GM23248 (cell line): ENCODE data around the gene CHST9. TPM values are rescaled to one million over a fixed set of nuclear protein-coding genes. Genes with fewer than 3 reads are reported as not detected.

Source experiments
- DNase-seq: peaks from one replicate; pipeline ENCODE4 v3.0.0-alpha.2; 2015
- H2AFZ ChIP-seq: fragments of 200-600 bp; sonication (generic); 2 replicates; pipeline ENCODE4 v1.6.1; 2016; ENCODE audit warnings: antibody characterized with exemption
- H3F3A ChIP-seq: fragments of 200-600 bp; sonication (generic); 2 replicates; pipeline ENCODE4 v1.6.1; 2016; ENCODE audit warnings: mild to moderate bottlenecking, antibody characterized with exemption, mixed run types; ENCODE audit not compliant: insufficient read depth
- H3K27ac ChIP-seq: fragments of 200-600 bp; sonication (generic); 2 replicates; pipeline ENCODE4 v1.5.1; 2016; ENCODE audit warnings: mild to moderate bottlenecking
- H3K27me3 ChIP-seq: fragments of 200-600 bp; sonication (generic); replicated peaks from 2 replicates; pipeline ENCODE4 v1.6.1; 2016; ENCODE audit warnings: mild to moderate bottlenecking; ENCODE audit not compliant: insufficient read depth
- H3K36me3 ChIP-seq: fragments of 200-600 bp; sonication (generic); 2 replicates; pipeline ENCODE4 v1.6.1; 2016; ENCODE audit warnings: low read depth, mild to moderate bottlenecking
- H3K4me1 ChIP-seq: fragments of 200-600 bp; sonication (generic); 2 replicates; pipeline ENCODE4 v1.6.1; 2016; ENCODE audit warnings: mild to moderate bottlenecking; ENCODE audit not compliant: insufficient read depth
- H3K4me2 ChIP-seq: fragments of 200-600 bp; sonication (generic); one replicate; pipeline ENCODE4 v1.6.1; 2016; ENCODE audit warnings: mild to moderate bottlenecking; ENCODE audit not compliant: unreplicated experiment
- H3K4me3 ChIP-seq: fragments of 200-600 bp; sonication (generic); 2 replicates; pipeline ENCODE4 v1.5.1; 2016; ENCODE audit warnings: mild to moderate bottlenecking
- H3K79me2 ChIP-seq: fragments of 200-600 bp; sonication (generic); 2 replicates; pipeline ENCODE4 v1.6.1; 2016; ENCODE audit warnings: mild to moderate bottlenecking; ENCODE audit not compliant: insufficient read depth
- H3K9ac ChIP-seq: fragments of 200-600 bp; sonication (generic); 2 replicates; pipeline ENCODE4 v1.6.1; 2016; ENCODE audit warnings: mild to moderate bottlenecking
- H3K9me2 ChIP-seq: fragments of 200-600 bp; sonication (generic); 2 replicates; pipeline ENCODE4 v1.6.1; 2016; ENCODE audit warnings: mixed run types, mild to moderate bottlenecking, moderate library complexity; ENCODE audit not compliant: insufficient read depth
- H3K9me3 ChIP-seq: fragments of 200-600 bp; sonication (generic); one replicate; pipeline ENCODE4 v1.6.1; 2017; ENCODE audit warnings: low read depth
- H4K20me1 ChIP-seq: fragments of 200-600 bp; sonication (generic); 2 replicates; pipeline ENCODE4 v1.6.0; 2016; ENCODE audit not compliant: insufficient read depth
- EZH2 ChIP-seq: fragments of 200-600 bp; sonication (generic); IDR thresholded peaks from 2 replicates; pipeline ENCODE4 v1.6.1; 2018; ENCODE audit warnings: antibody characterized with exemption, mild to moderate bottlenecking; ENCODE audit not compliant: insufficient read depth, poor library complexity, severe bottlenecking
- EZH2phosphoT487 ChIP-seq: fragments of 200-600 bp; sonication (generic); IDR thresholded peaks from 2 replicates; pipeline ENCODE4 v1.6.1; 2018; ENCODE audit warnings: antibody characterized with exemption, moderate library complexity, mild to moderate bottlenecking, low read depth; ENCODE audit not compliant: insufficient read depth
- WGBS, 2 experiments: methylation state at CpG; one replicate each; pipeline ENCODE4 v1.1.6; 2015 to 2017; ENCODE audit warnings: low lambda C conversion rate in 2 of 2, low coverage in 1 of 2; ENCODE audit errors: missing lambda C conversion rate in 2 of 2; 5-methylcytosine and 5-hydroxymethylcytosine counted together
- in situ Hi-C: fragments of 300-500 bp; cut with MboI; formaldehyde crosslinking; loops from 2 replicates; pipeline ENCODE4 v1.15.0; 2020
- polyA plus RNA-seq: library from polyadenylated mRNA; unstranded; fragments of >200 nt; fragmentation: Nextera tagmentation; extraction: Ambion mirVana; gene quantifications from 2 replicates; pipeline ENCODE4 v1.2.1, GENCODE V29; 2016
- total RNA-seq: library from RNA; depleted of rRNA; stranded (reverse); fragments of >200 nt; shearing (Covaris generic); gene quantifications from 2 replicates; pipeline ENCODE4 v1.2.3, GENCODE V29; 2014

The CHST9 gene
- total and polyA plus RNA-seq, 2 experiments from 2014 or later: not detected

DNA sequence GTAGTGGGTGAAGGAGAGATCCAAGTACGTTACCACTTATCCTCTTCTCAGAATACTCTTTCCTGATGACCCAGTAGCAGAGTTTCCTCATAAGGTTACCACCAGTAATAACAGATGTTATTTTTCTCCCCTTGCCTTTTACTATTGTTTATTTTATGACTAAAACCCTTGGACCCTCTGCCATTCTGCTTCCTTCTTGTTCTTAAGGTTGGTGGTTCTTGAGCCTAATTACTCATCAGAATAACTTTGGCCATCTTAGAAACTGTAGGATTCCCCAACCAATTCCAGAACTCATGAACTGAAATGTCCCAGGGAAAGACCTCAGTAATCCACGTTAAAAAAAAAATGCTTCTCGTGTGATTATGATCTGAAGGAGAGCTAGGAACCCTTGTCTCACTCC lies 64.9 kb downstream of the CHST9 start:
- Histone ChIP-seq H3K9ac (no peak overlapping the region), H3K27me3 (no peaks in the 10 kb centered on the region), H3K27ac (no peak overlapping the region), H3K4me3 (no peak overlapping the region), H3K4me2 (no peak overlapping the region), H2AFZ (no peak overlapping the region), H3K9me3 (no peaks in the 10 kb centered on the region), H3K4me1 (no peaks in the 10 kb centered on the region), H3K36me3 (no peaks in the 10 kb centered on the region), H3K9me2 (no peaks in the 10 kb centered on the region), H3F3A (no peaks in the 10 kb centered on the region), H3K79me2 (no peaks in the 10 kb centered on the region), H4K20me1 (peaks cover 3% of the 10 kb centered on the region; the same call in 1 of the 2 replicates)
- TF ChIP-seq EZH2phosphoT487: no peak
- TF ChIP-seq EZH2: no peak
- in situ Hi-C loops: no loop called here
- WGBS, 2 experiments: 7 to 17% methylated on average over 3 of the region's 3 CpGs
- no peak for DNase-seq

DNA sequence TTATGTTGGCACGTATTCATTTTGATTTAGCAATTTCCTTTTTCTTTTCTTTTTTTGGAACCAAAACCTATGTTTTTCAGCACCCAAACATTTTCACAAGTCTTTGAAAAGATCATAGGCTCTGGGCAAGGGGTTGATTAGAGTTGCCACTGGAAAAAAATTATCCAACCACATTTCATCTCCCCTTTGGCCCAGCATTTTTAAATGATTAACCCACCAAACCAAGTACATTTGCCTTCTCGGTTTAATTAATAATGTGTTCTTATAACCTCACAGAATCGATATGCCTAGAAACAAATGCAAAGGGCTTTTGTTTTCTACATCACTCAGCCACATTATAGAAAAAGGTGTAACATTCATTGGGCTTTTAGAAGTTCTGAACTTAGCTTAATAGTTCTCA lies 66.1 kb downstream of the CHST9 start:
- H3K9me3 ChIP-seq: no peaks in the 10 kb centered on the region
- in situ Hi-C loops: no loop called here
- TF ChIP-seq EZH2 (no peak), EZH2phosphoT487 (no peak)
- no peaks in the 10 kb centered on the region for H3K4me1 ChIP-seq
- no peaks in the 10 kb centered on the region for H3K79me2 ChIP-seq
- H3F3A ChIP-seq: no peaks in the 10 kb centered on the region
- no peak for DNase-seq
- H3K27me3 ChIP-seq: no peaks in the 10 kb centered on the region
- H3K9me2 ChIP-seq: no peaks in the 10 kb centered on the region
- peaks cover 3% of the 10 kb centered on the region; the same call in 1 of the 2 replicates for H4K20me1 ChIP-seq
- H3K9ac ChIP-seq: no peak overlapping the region
- no peak overlapping the region for H3K27ac ChIP-seq
- no peaks in the 10 kb centered on the region for H3K36me3 ChIP-seq
- no peak overlapping the region for H3K4me3 ChIP-seq
- H3K4me2 ChIP-seq: no peak overlapping the region
- 22 to 27% methylated on average over 3 of the region's 3 CpGs for WGBS, 2 experiments
- no peak overlapping the region for H2AFZ ChIP-seq

DNA sequence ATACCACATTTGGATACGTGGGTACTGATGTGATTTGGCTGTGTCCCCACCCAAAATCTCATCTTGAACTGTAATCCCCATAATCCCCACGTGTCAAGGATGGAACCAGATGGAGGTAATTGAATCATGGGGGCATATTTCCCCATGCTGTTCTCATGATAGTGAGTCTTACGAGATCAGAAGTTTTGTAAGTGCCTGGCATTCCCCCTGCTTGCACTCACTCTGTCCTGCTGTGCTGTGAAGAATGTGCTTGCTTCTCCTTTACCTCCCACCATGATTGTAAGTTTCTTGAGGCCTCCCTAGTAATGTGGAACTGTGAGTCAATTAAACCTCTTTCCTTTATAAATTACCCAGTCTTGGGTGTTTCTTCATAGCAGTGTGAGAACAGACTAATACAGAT lies 70.3 kb downstream of the CHST9 start:
- Histone ChIP-seq H3K9me2 (no peaks in the 10 kb centered on the region), H3K27ac (no peak overlapping the region), H3K79me2 (no peaks in the 10 kb centered on the region), H3K4me2 (no peak overlapping the region), H3K4me1 (no peaks in the 10 kb centered on the region), H2AFZ (no peak overlapping the region), H3K4me3 (no peak overlapping the region), H3K36me3 (no peaks in the 10 kb centered on the region), H3K9me3 (no peaks in the 10 kb centered on the region), H3K9ac (no peak overlapping the region), H3K27me3 (no peaks in the 10 kb centered on the region), H3F3A (no peaks in the 10 kb centered on the region), H4K20me1 (peaks cover 3% of the 10 kb centered on the region; the same call in 1 of the 2 replicates)
- 2 to 5% methylated on average over 3 of the region's 3 CpGs for WGBS, 2 experiments
- TF ChIP-seq EZH2 (no peak), EZH2phosphoT487 (no peak)
- DNase-seq: no peak
- in situ Hi-C loops: no loop called here

DNA sequence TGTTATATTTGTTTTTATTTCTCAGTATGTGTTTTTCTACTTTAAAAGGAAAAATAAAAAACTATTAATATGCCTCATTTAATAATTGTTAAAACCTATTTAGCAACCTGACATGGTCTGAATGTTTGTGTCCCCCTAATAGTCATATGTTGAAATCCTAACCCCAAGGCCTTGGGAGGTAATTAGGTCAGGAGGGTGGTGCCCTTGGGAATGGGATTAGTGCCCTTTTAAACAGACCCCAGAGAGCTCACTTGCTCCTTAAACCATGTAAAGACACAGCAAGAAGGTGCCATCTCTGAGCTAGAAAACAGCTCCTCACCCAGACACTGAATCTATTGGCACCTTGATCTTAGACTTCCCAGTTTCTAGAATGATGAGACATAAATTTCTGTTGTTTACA lies 71.8 kb downstream of the CHST9 start:
- no peak for DNase-seq
- H3K4me1 ChIP-seq: no peaks in the 10 kb centered on the region
- no peaks in the 10 kb centered on the region for H3F3A ChIP-seq
- no peak overlapping the region for H3K4me3 ChIP-seq
- no peak overlapping the region for H3K27ac ChIP-seq
- H3K9me3 ChIP-seq: no peaks in the 10 kb centered on the region
- H4K20me1 ChIP-seq: no peaks in the 10 kb centered on the region
- H2AFZ ChIP-seq: no peak overlapping the region
- in situ Hi-C loops: no loop called here
- no peaks in the 10 kb centered on the region for H3K27me3 ChIP-seq
- H3K36me3 ChIP-seq: no peaks in the 10 kb centered on the region
- no peak overlapping the region for H3K9ac ChIP-seq
- H3K79me2 ChIP-seq: no peaks in the 10 kb centered on the region
- no peak overlapping the region for H3K4me2 ChIP-seq
- H3K9me2 ChIP-seq: no peaks in the 10 kb centered on the region
- TF ChIP-seq EZH2phosphoT487 (no peak), EZH2 (no peak)

DNA sequence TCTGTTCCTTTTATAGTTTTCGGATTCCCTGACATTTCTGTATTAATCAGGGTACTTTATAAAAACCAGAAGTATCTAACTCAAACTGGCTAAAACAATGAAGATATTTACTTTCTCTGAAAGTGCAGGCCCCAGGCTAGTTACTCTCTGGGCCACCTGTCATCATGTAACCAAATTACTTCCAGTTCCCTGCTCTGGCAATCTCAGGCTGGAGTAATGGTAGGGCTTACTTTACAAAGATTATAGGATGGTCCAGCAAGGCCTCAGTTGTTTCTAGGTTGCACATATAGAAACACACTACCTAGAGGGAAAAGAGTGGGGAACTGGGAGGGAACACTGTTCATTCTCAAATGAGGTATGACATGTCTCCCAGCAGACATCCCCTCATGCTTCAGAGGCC lies 74.8 kb downstream of the CHST9 start:
- H3K4me2 ChIP-seq: no peak overlapping the region
- H3K9me2 ChIP-seq: no peaks in the 10 kb centered on the region
- no peaks in the 10 kb centered on the region for H3K9me3 ChIP-seq
- no peak for TF ChIP-seq EZH2phosphoT487
- no peak for TF ChIP-seq EZH2
- no peak overlapping the region for H3K27ac ChIP-seq
- no peaks in the 10 kb centered on the region for H3F3A ChIP-seq
- in situ Hi-C loops: no loop called here
- no peak overlapping the region for H2AFZ ChIP-seq
- no peaks in the 10 kb centered on the region for H3K4me1 ChIP-seq
- no peaks in the 10 kb centered on the region for H3K79me2 ChIP-seq
- no peak overlapping the region for H3K4me3 ChIP-seq
- H3K9ac ChIP-seq: no peak overlapping the region
- no peak for DNase-seq
- no peaks in the 10 kb centered on the region for H3K36me3 ChIP-seq
- no peaks in the 10 kb centered on the region for H3K27me3 ChIP-seq
- no peaks in the 10 kb centered on the region for H4K20me1 ChIP-seq
- WGBS, 2 experiments: 41 to 67% methylated on average over 1 of the region's 1 CpG
